Measurements from ENCODE around the gene DAND5.
"Not testable (repeated sequence)": the region's sequence is repeated elsewhere in the genome, so short reads cannot be mapped to it uniquely, and the experiment has no call there.

- TF ChIP-seq CTCF (IDR thresholded peaks at IDR 0.05 in 8 of 11, conservative IDR thresholded peaks at IDR 0.05 in 3 of 11); POLR2A (IDR thresholded peaks at IDR 0.05): not testable (repeated sequence)
These were observed 13.8 kb upstream of the DAND5 start for GRCh38 chr19:12955575-12955974.

Measured in spleen (tissue), 7 donors.